Endothelial cell (in vitro differentiated cells): Measurements from ENCODE around the gene TPP2. TPM values are rescaled to one million over a fixed set of nuclear protein-coding genes. Genes with fewer than 3 reads are reported as not detected.
A peak's percentile ranks its signal among the peaks of the same experiment; 100 is the strongest.

Experiments
- DNase-seq: peaks from one replicate; pipeline ENCODE4 v3.0.0; 2021; ENCODE audit warnings: low spot score
- H3K27ac Mint-ChIP-seq: one replicate; pipeline ENCODE4 v1.8.0; 2021; ENCODE audit warnings: mixed read lengths, inconsistent platforms; ENCODE audit not compliant: unreplicated experiment
- H3K27me3 Mint-ChIP-seq: one replicate; pipeline ENCODE4 v1.8.0; 2021; ENCODE audit warnings: mild to moderate bottlenecking, moderate library complexity, mixed read lengths, inconsistent platforms; ENCODE audit not compliant: unreplicated experiment
- H3K36me3 Mint-ChIP-seq: one replicate; pipeline ENCODE4 v1.8.0; 2021; ENCODE audit warnings: mild to moderate bottlenecking, low read depth, mixed read lengths, inconsistent platforms; ENCODE audit not compliant: unreplicated experiment
- H3K4me1 Mint-ChIP-seq: one replicate; pipeline ENCODE4 v1.8.0; 2021; ENCODE audit warnings: mild to moderate bottlenecking, mixed read lengths, inconsistent platforms; ENCODE audit not compliant: unreplicated experiment
- H3K4me3 Mint-ChIP-seq: one replicate; pipeline ENCODE4 v1.8.0; 2021; ENCODE audit warnings: mild to moderate bottlenecking, mixed read lengths, inconsistent platforms; ENCODE audit not compliant: unreplicated experiment
- H3K9me3 Mint-ChIP-seq: one replicate; pipeline ENCODE4 v1.8.0; 2021; ENCODE audit warnings: mixed read lengths, inconsistent platforms; ENCODE audit not compliant: unreplicated experiment
- total RNA-seq: library from RNA; stranded (reverse); fragmentation: NEBNext Ultra II Directional; extraction: Animal tissue kit (Norgen Biotek cat#: 25700); gene quantifications from one replicate; pipeline ENCODE4 v1.2.1, GENCODE V29; 2021; ENCODE audit not compliant: unreplicated experiment
- TF ChIP-seq, protein P1 (sequence below): fragments of 200-600 bp; sonication (generic); IDR thresholded peaks from one replicate; pipeline ENCODE4 v1.5.0; 2021; ENCODE audit warnings: antibody characterized with exemption; ENCODE audit not compliant: unreplicated experiment

The TPP2 gene
- total RNA-seq, 1 donor from 2014 or later: 91.2 TPM

DNA sequence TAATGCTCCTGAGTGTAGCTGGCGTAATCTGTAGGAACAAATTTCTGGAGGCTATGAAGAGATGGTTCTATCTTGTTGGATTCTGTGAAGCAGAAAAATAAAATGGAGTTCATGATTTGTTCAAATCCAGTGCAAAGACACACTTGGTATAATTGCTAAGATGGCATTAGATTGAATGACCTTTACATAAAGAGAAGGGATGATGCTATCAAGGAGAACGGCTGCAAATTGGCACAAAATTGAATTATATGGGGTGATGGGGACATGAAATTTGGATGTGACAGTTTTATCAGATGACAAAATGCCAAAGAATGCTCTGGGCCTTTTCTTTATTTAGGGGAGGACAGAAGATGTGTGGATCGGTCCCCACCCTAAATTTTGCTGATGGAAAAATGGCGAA is 94.1 kb downstream of the TPP2 start:
- Mint-ChIP-seq H3K27me3 (peaks cover 3% of the 10 kb centered on the region), H3K9me3 (no peaks in the 10 kb centered on the region), H3K4me3 (no peak overlapping the region), H3K36me3 (no peaks in the 10 kb centered on the region), H3K4me1 (peaks cover 22% of the 10 kb centered on the region), H3K27ac (no peak overlapping the region)
- no peak for DNase-seq
- TF ChIP-seq, protein P1, sequence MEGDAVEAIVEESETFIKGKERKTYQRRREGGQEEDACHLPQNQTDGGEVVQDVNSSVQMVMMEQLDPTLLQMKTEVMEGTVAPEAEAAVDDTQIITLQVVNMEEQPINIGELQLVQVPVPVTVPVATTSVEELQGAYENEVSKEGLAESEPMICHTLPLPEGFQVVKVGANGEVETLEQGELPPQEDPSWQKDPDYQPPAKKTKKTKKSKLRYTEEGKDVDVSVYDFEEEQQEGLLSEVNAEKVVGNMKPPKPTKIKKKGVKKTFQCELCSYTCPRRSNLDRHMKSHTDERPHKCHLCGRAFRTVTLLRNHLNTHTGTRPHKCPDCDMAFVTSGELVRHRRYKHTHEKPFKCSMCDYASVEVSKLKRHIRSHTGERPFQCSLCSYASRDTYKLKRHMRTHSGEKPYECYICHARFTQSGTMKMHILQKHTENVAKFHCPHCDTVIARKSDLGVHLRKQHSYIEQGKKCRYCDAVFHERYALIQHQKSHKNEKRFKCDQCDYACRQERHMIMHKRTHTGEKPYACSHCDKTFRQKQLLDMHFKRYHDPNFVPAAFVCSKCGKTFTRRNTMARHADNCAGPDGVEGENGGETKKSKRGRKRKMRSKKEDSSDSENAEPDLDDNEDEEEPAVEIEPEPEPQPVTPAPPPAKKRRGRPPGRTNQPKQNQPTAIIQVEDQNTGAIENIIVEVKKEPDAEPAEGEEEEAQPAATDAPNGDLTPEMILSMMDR: no peak

DNA sequence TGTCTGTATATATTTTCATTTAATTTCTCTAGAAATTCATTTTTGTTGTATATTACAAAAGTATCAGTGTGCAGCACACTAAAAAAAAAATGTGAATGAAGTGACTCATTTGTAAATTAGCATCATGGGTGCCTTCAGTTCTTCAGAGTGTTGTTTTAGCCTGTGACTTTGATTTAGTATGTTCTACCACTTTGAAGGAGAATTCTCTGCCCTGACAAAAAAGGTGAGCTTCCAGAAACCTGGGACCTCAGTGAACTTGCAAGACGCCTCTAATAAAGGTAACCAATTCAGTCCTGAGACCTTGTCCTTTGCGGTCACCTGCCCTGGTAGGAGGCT is 95.7 kb downstream of the TPP2 start:
- peaks cover 8% of the 10 kb centered on the region for H3K27me3 Mint-ChIP-seq
- no peaks in the 10 kb centered on the region for H3K9me3 Mint-ChIP-seq
- TF ChIP-seq, protein P1: no peak
- peaks cover 30% of the 10 kb centered on the region for H3K4me1 Mint-ChIP-seq
- H3K4me3 Mint-ChIP-seq: no peak overlapping the region
- H3K36me3 Mint-ChIP-seq: peaks cover 4% of the 10 kb centered on the region
- DNase-seq: no peak
- H3K27ac Mint-ChIP-seq: no peak overlapping the region

DNA sequence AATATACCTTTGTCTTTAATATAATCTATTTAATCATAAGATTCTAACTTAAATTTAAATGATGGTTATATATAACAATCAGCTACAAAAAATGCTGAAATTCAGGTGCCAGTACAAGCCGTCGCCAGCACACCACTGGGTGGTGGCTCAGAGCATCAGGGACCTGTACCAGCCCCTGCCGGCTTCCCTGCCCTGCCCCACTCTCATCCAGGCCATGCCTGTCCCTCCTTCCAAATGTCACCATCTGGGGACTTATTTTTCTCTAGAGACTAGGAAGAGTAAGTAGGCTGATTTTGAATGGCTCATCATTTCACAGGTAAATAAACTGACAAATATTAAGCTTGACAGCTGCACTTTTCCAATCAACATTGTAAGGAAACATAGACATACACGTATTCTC is 96.5 kb downstream of the TPP2 start:
- Mint-ChIP-seq H3K36me3 (peaks cover 4% of the 10 kb centered on the region), H3K4me1 (peaks cover 26% of the 10 kb centered on the region), H3K27me3 (peaks cover 8% of the 10 kb centered on the region), H3K9me3 (no peaks in the 10 kb centered on the region), H3K4me3 (no peak overlapping the region), H3K27ac (no peak overlapping the region)
- TF ChIP-seq, protein P1: no peak
- no peak for DNase-seq

DNA sequence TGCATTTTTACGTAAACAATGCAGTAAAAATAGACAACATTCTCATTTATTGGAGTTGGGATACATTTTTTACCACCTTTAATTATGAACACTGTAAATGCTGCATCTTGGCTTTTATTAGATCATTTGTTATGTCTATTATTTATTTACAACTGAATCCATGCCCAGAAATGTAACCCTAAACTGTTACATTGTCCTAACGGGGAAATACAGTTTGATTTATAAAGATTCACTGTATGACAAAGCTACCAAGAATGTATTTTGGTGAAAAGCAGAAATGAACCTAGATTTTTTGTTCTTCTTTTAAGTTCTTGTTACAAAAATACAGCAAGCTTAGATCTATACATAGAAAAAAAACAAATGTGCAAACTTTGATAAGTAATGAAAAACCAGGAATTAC is 97.0 kb downstream of the TPP2 start:
- peaks cover 9% of the 10 kb centered on the region for H3K36me3 Mint-ChIP-seq
- no peaks in the 10 kb centered on the region for H3K9me3 Mint-ChIP-seq
- H3K4me3 Mint-ChIP-seq: no peak overlapping the region
- TF ChIP-seq, protein P1: no peak
- no peak overlapping the region for H3K27ac Mint-ChIP-seq
- H3K27me3 Mint-ChIP-seq: peaks cover 8% of the 10 kb centered on the region
- H3K4me1 Mint-ChIP-seq: peaks cover 21% of the 10 kb centered on the region
- DNase-seq: no peak

DNA sequence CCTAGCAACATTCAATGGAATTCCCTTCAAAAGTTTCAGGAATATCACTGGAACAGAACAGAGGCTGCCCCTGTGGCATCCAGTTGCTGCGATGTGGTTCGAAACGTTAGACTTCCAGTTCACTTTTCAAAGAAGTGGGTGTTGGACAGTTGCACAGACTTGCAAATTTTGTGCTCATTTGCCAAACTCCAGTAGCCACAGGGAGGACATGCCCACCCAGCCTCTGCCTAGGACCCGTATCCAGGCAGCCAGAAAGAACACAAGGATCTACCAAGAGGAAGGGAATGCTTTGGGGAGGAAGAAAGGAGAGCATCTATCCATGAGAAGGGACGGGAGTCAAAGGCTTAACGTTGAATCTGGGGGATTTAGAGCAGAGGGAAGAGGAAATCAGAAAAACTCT is 98.2 kb downstream of the TPP2 start, which contains the start of gene METTL21C:
Gene METTL21C (minus strand): TSS at position 108 of the 400 bp plus-strand sequence. CDS start 546 bp downstream, outside the sequence.
- no peak for DNase-seq
- Mint-ChIP-seq H3K9me3 (no peaks in the 10 kb centered on the region), H3K27me3 (peaks cover 10% of the 10 kb centered on the region), H3K27ac (peak within 1 kb of the TSS; percentile 9), H3K36me3 (peaks cover 15% of the 10 kb centered on the region), H3K4me3 (no peak within 1 kb of the TSS), H3K4me1 (peaks cover 20% of the 10 kb centered on the region)
- TF ChIP-seq, protein P1: no peak
